HL-60 (cell line): ENCODE results near the gene TRIP10.

Source experiments
- DNase-seq, 2 experiments: peaks; one replicate each; pipeline ENCODE4 v3.0.0-alpha.2; 2010 to 2020; ENCODE audit warnings: low read depth in 1 of 2, low spot score in 1 of 2
- H3K27ac ChIP-seq: fragments of 250-450 bp; sonication (Bioruptor Pico); replicated peaks from 2 replicates; pipeline ENCODE4 v1.5.1; 2020; ENCODE audit warnings: mild to moderate bottlenecking, moderate library complexity
- H3K27me3 ChIP-seq: fragments of 250-450 bp; sonication (Bioruptor Pico); 2 replicates; pipeline ENCODE4 v1.5.1; 2021; ENCODE audit warnings: mild to moderate bottlenecking, moderate library complexity; ENCODE audit not compliant: insufficient read depth, poor library complexity, severe bottlenecking
- H3K4me3 ChIP-seq: replicated peaks from 2 replicates; pipeline ENCODE4 v1.5.1; 2011; ENCODE audit warnings: mild to moderate bottlenecking, control low read depth, low read length; ENCODE audit not compliant: insufficient read depth
- GABPA ChIP-seq: IDR thresholded peaks from 2 replicates; pipeline ENCODE4 v1.6.1; 2012; ENCODE audit warnings: low read depth
- POLR2AphosphoS5 ChIP-seq: IDR thresholded peaks from 2 replicates; pipeline ENCODE4 v1.6.1; 2012; ENCODE audit warnings: low read depth
- SPI1 ChIP-seq: IDR thresholded peaks from 2 replicates; pipeline ENCODE4 v1.6.1; 2012; ENCODE audit warnings: low read depth, mild to moderate bottlenecking, borderline replicate concordance
- TF ChIP-seq, protein P1 (sequence below): IDR thresholded peaks from 2 replicates; pipeline ENCODE4 v1.6.1; 2012; ENCODE audit warnings: low read depth; ENCODE audit not compliant: insufficient replicate concordance
- TF ChIP-seq, protein P2 (sequence below): IDR thresholded peaks from one replicate; pipeline ENCODE4 v1.5.1; 2011; ENCODE audit warnings: low read length, control low read depth, inconsistent platforms; ENCODE audit not compliant: insufficient read depth

TRIP10 gene

DNA sequence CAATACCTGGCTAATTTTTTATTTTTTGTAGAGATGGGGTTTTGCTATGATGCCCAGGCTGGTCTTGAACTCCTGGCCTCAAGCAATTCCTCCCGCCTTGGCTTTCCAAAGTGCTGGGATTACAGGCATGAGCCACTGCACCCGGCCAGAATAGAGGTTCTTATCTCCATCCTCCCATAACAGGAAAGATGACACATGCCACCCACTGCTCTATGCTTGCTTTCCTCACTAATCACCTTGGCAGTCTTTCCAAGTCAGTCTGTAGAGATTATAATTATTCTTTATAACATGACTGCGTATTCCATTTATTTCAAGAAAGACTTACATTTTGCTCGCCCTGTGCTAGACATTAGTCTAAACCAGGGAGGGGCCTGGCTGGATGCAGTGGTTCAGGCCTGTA is 39.7 kb downstream of the TRIP10 start:
- no peaks in the 10 kb centered on the region for H3K27me3 ChIP-seq
- DNase-seq: no peak
- no peak overlapping the region for H3K4me3 ChIP-seq
- TF ChIP-seq POLR2AphosphoS5: no peak
- TF ChIP-seq, protein P1, sequence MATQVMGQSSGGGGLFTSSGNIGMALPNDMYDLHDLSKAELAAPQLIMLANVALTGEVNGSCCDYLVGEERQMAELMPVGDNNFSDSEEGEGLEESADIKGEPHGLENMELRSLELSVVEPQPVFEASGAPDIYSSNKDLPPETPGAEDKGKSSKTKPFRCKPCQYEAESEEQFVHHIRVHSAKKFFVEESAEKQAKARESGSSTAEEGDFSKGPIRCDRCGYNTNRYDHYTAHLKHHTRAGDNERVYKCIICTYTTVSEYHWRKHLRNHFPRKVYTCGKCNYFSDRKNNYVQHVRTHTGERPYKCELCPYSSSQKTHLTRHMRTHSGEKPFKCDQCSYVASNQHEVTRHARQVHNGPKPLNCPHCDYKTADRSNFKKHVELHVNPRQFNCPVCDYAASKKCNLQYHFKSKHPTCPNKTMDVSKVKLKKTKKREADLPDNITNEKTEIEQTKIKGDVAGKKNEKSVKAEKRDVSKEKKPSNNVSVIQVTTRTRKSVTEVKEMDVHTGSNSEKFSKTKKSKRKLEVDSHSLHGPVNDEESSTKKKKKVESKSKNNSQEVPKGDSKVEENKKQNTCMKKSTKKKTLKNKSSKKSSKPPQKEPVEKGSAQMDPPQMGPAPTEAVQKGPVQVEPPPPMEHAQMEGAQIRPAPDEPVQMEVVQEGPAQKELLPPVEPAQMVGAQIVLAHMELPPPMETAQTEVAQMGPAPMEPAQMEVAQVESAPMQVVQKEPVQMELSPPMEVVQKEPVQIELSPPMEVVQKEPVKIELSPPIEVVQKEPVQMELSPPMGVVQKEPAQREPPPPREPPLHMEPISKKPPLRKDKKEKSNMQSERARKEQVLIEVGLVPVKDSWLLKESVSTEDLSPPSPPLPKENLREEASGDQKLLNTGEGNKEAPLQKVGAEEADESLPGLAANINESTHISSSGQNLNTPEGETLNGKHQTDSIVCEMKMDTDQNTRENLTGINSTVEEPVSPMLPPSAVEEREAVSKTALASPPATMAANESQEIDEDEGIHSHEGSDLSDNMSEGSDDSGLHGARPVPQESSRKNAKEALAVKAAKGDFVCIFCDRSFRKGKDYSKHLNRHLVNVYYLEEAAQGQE: no peak
- TF ChIP-seq SPI1: no peak
- TF ChIP-seq GABPA: no peak
- TF ChIP-seq, protein P2, sequence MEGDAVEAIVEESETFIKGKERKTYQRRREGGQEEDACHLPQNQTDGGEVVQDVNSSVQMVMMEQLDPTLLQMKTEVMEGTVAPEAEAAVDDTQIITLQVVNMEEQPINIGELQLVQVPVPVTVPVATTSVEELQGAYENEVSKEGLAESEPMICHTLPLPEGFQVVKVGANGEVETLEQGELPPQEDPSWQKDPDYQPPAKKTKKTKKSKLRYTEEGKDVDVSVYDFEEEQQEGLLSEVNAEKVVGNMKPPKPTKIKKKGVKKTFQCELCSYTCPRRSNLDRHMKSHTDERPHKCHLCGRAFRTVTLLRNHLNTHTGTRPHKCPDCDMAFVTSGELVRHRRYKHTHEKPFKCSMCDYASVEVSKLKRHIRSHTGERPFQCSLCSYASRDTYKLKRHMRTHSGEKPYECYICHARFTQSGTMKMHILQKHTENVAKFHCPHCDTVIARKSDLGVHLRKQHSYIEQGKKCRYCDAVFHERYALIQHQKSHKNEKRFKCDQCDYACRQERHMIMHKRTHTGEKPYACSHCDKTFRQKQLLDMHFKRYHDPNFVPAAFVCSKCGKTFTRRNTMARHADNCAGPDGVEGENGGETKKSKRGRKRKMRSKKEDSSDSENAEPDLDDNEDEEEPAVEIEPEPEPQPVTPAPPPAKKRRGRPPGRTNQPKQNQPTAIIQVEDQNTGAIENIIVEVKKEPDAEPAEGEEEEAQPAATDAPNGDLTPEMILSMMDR: no peak
- H3K27ac ChIP-seq: no peak overlapping the region

DNA sequence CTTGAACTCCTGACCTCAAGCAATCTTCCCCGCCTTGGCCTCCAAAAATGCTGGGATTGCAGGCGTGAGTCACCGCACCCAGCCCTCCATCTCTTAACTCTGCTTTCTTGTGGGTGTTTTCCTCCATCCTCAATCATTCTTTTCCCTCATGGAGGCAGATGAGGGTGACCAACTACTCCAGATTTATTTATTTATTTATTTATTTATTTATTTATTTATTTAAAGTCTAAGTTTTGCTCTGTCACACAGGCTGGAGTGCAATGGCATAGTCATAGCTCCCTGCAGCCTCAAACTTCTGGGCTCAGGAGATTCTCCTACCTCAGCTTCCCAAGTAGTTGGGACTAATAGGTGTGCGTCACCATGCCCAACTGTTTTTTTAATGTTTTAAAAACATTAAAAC is 47.9 kb downstream of the TRIP10 start:
- TF ChIP-seq POLR2AphosphoS5: no peak
- TF ChIP-seq GABPA: no peak
- TF ChIP-seq, protein P1: no peak
- no peak for TF ChIP-seq SPI1
- Histone ChIP-seq H3K27ac (no peak overlapping the region), H3K27me3 (no peaks in the 10 kb centered on the region), H3K4me3 (no peak overlapping the region)
- DNase-seq: no peak

DNA sequence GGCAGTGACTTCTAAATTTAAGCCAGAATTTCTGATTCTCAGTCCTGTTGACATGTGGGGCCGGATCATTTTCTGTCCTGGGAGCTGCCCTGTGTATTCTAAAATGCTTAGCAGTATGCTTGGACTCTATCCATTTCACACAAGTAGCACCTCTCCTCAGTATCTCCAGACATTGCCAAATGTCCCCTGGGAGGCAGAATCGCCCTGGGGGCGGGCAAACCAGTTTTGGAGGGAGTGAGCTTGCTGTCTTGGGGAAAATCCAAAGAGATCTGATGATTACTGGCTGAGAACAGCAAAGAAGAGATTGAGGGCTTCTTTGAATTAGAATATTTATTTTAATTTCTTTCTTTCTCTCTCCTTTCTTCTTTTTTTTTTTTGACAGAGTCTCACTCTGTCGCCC is 49.4 kb downstream of the TRIP10 start:
- no peaks in the 10 kb centered on the region for H3K27me3 ChIP-seq
- no peak for DNase-seq
- no peak overlapping the region for H3K4me3 ChIP-seq
- no peak overlapping the region for H3K27ac ChIP-seq
- TF ChIP-seq, protein P2: no peak
- TF ChIP-seq SPI1: no peak
- TF ChIP-seq POLR2AphosphoS5: no peak
- TF ChIP-seq GABPA: no peak
- TF ChIP-seq, protein P1: no peak
